Spleen (tissue), 11 donors: ENCODE data around the gene PCK2. TPM values are rescaled to one million over a fixed set of nuclear protein-coding genes. Genes with fewer than 3 reads are reported as not detected.

Experiments
- DNase-seq: peaks from one replicate; pipeline ENCODE4 v3.0.0-alpha.2; 2020
- H3K27ac ChIP-seq, 8 donors: fragments of 200-600 bp; sonication (generic) in 7 of 8; 1 replicate in 4 of 8; 2 replicates in 4 of 8; pipeline versions ENCODE4 v1.5.0 to v1.8.0; 2016 to 2021; ENCODE audit warnings: inconsistent platforms in 4 of 8, mild to moderate bottlenecking in 4 of 8, moderate library complexity in 1 of 8
- H3K27me3 ChIP-seq, 7 donors: fragments of 200-600 bp; sonication (generic) in 6 of 7; replicated peaks in 1 of 7; 1 replicate in 4 of 7; 2 replicates in 3 of 7; pipeline versions ENCODE4 v1.5.0 to v1.8.0; 2016 to 2021; ENCODE audit warnings: inconsistent platforms in 3 of 7, mild to moderate bottlenecking in 1 of 7
- H3K36me3 ChIP-seq, 6 donors: fragments of 200-600 bp; sonication (generic) in 5 of 6; 1 replicate in 4 of 6; 2 replicates in 2 of 6; pipeline versions ENCODE4 v1.5.0 to v1.8.0; 2016 to 2021; ENCODE audit warnings: inconsistent platforms in 2 of 6
- H3K4me1 ChIP-seq, 6 donors: fragments of 200-600 bp; sonication (generic) in 5 of 6; 1 replicate in 3 of 6; 2 replicates in 3 of 6; pipeline versions ENCODE4 v1.5.0 to v1.8.0; 2016 to 2021; ENCODE audit warnings: inconsistent platforms in 3 of 6
- H3K4me3 ChIP-seq, 8 donors: fragments of 200-600 bp; sonication (generic) in 7 of 8; 1 replicate in 4 of 8; 2 replicates in 4 of 8; pipeline versions ENCODE4 v1.5.0 to v1.8.0; 2016 to 2021; ENCODE audit warnings: inconsistent platforms in 4 of 8, mild to moderate bottlenecking in 4 of 8, moderate library complexity in 2 of 8
- H3K9me3 ChIP-seq, 8 donors: fragments of 200-600 bp; sonication (generic) in 7 of 8; 1 replicate in 4 of 8; 2 replicates in 4 of 8; pipeline versions ENCODE4 v1.5.0 to v1.8.0; 2016 to 2021; ENCODE audit warnings: inconsistent platforms in 4 of 8
- POLR2A ChIP-seq, 3 donors: fragments of 450-650 bp; IDR thresholded peaks; one replicate each; pipeline ENCODE4 v1.5.1; 2017; ENCODE audit warnings: antibody characterized with exemption in 3 of 3, mild to moderate bottlenecking in 1 of 3
- POLR2AphosphoS5 ChIP-seq, 3 donors: sonication (generic); formaldehyde crosslinking; IDR thresholded peaks; one replicate each; pipeline ENCODE4 v1.5.1; 2017; ENCODE audit warnings: antibody characterized with exemption in 3 of 3
- WGBS, 5 donors: extraction: QIAGEN DNeasy Blood & Tissue Kit in 3 of 5; methylation state at CpG; one replicate each; pipeline versions ENCODE4 v1.1.5 to v1.1.7; 2013 to 2018; 5-methylcytosine and 5-hydroxymethylcytosine counted together
- intact Hi-C: fragments of 100-400 bp; cut with DNase I; formaldehyde crosslinking; loops from one replicate; pipeline ENCODE4 v1.15.0; 2023; ENCODE audit warnings: low total_unique reads
- polyA plus RNA-seq, 3 donors: library from polyadenylated mRNA; stranded (reverse); fragments of 200-250 nt; gene quantifications; one replicate each; pipeline ENCODE4 v1.2.1, GENCODE V29; 2013
- total RNA-seq, 7 donors: library from RNA; depleted of rRNA in 3 of 7; stranded (reverse); fragments of >200 nt in 3 of 7; fragmentation: NEBNext Ultra II Directional in 4 of 7; extraction: Animal tissue kit (Norgen Biotek cat#: 25700) in 4 of 7; gene quantifications; one replicate each; pipeline versions ENCODE4 v1.1.0 to v1.2.1, GENCODE V29; 2016 to 2021
- TF ChIP-seq, protein P1 (sequence below), 11 experiments: fragments of 200-600 bp in 7 of 11; fragments of 450-650 bp in 4 of 11; sonication (generic) in 4 of 11; IDR thresholded peaks in 8 of 11; conservative IDR thresholded peaks in 3 of 11; 1 replicate in 7 of 11; 2 replicates in 4 of 11; pipeline versions ENCODE4 v1.4.0 to v1.8.0; 2016 to 2021; ENCODE audit warnings: antibody characterized with exemption in 11 of 11, inconsistent platforms in 4 of 11, mild to moderate bottlenecking in 1 of 11
- donor health status: healthy with polysubstance abuse.
- donor health status: DM: no; HTN: no; CAD: no; lungs with moderate emphysema.
- donor health status: DM: no; HTN: no; CAD: no.
- donor health status: Bipolar disorder and iron deficiency.
- donor health status: healthy.
- donor health status: DM: no; HTN: no; CAD: no.
- donor health status: DM: yes; HTN: yes; CAD: no.

PCK2 gene
- total and polyA plus RNA-seq, 10 donors, result 25.3 to 52.3 (median 33.8) TPM

DNA sequence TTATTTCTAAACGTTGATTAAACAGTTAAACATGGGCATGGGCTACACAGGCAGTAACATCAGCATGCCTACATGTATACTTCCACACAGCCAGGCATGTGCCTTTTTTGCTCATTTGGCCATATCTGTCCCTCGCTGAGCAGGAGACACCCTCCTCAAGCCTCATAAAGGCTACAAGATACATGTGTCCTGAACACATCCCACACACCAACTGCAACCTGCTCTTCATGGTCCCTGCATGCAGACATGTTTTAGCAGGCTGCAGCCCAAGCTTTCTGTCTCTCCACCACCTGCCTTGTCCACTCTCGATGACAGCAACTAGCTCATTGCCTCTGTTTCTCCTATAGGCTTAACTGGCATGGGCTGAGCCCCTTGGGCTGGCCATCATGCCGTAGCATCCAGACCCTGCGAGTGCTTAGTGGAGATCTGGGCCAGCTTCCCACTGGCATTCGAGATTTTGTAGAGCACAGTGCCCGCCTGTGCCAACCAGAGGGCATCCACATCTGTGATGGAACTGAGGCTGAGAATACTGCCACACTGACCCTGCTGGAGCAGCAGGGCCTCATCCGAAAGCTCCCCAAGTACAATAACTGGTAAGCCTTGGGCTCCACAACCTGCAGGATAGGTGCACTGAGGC lies 2.6 kb downstream of the PCK2 start:
- no peak overlapping the region for H3K4me3 ChIP-seq
- peaks cover 0 to 52% (median 36%) of the 10 kb centered on the region in 6 donors for H3K36me3 ChIP-seq
- H3K9me3 ChIP-seq, result no peaks in the 10 kb centered on the region
- H3K4me1 ChIP-seq, result peaks cover 10 to 48% (median 27%) of the 10 kb centered on the region in 6 donors
- 91 to 97% (median 96%) methylated on average over 8 of the region's 8 CpGs for WGBS, 5 donors
- no peak for TF ChIP-seq POLR2AphosphoS5 (IDR thresholded peaks at IDR 0.05)
- TF ChIP-seq, protein P1, sequence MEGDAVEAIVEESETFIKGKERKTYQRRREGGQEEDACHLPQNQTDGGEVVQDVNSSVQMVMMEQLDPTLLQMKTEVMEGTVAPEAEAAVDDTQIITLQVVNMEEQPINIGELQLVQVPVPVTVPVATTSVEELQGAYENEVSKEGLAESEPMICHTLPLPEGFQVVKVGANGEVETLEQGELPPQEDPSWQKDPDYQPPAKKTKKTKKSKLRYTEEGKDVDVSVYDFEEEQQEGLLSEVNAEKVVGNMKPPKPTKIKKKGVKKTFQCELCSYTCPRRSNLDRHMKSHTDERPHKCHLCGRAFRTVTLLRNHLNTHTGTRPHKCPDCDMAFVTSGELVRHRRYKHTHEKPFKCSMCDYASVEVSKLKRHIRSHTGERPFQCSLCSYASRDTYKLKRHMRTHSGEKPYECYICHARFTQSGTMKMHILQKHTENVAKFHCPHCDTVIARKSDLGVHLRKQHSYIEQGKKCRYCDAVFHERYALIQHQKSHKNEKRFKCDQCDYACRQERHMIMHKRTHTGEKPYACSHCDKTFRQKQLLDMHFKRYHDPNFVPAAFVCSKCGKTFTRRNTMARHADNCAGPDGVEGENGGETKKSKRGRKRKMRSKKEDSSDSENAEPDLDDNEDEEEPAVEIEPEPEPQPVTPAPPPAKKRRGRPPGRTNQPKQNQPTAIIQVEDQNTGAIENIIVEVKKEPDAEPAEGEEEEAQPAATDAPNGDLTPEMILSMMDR (IDR thresholded peaks at IDR 0.05 in 8 of 11, conservative IDR thresholded peaks at IDR 0.05 in 3 of 11), result no peak
- no peak for TF ChIP-seq POLR2A (IDR thresholded peaks at IDR 0.05)
- DNase-seq, result peak; percentile 36
- intact Hi-C loops, result no loop called here
- no peaks in the 10 kb centered on the region for H3K27me3 ChIP-seq
- peak overlapping the region in 3 of 8 donors; percentile 97 to 100 (median 99) for H3K27ac ChIP-seq

DNA sequence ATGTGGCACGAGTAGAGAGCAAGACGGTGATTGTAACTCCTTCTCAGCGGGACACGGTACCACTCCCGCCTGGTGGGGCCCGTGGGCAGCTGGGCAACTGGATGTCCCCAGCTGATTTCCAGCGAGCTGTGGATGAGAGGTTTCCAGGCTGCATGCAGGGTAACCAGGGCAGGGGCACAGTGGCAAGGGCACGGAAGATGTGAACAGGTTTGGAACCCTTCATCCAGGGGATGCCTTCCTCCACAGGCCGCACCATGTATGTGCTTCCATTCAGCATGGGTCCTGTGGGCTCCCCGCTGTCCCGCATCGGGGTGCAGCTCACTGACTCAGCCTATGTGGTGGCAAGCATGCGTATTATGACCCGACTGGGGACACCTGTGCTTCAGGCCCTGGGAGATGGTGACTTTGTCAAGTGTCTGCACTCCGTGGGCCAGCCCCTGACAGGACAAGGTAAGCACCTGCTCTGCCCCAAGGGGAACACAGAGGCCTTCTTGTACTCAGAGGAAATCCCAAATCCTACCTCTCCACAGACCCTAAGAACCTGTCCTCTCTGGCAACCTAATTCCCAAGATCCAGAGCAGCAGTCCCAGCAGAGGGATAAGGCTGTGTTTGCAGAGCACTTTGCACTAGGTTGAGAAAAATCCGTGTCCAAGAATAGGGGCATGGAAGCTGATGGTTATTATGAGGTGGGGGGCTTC lies 4.3 kb downstream of the PCK2 start:
- Histone ChIP-seq H3K27me3 (no peaks in the 10 kb centered on the region), H3K9me3 (no peaks in the 10 kb centered on the region), H3K4me1 (peaks cover 9 to 37% (median 21%) of the 10 kb centered on the region in 6 donors), H3K27ac (no peak overlapping the region), H3K4me3 (no peak overlapping the region), H3K36me3 (peaks cover 0 to 69% (median 45%) of the 10 kb centered on the region in 6 donors)
- intact Hi-C loops, result no loop called here
- peak; percentile 64 for DNase-seq
- TF ChIP-seq, protein P1 (IDR thresholded peaks at IDR 0.05 in 8 of 11, conservative IDR thresholded peaks at IDR 0.05 in 3 of 11), result no peak
- no peak for TF ChIP-seq POLR2A (IDR thresholded peaks at IDR 0.05)
- no peak for TF ChIP-seq POLR2AphosphoS5 (IDR thresholded peaks at IDR 0.05)
- WGBS, 5 donors, result 94 to 98% (median 96%) methylated on average over 16 of the region's 16 CpGs

- TF ChIP-seq POLR2A (IDR thresholded peaks at IDR 0.05) (no peak), POLR2AphosphoS5 (IDR thresholded peaks at IDR 0.05) (no peak)
- TF ChIP-seq, protein P1 (IDR thresholded peaks at IDR 0.05 in 8 of 11, conservative IDR thresholded peaks at IDR 0.05 in 3 of 11), result no peak
- H3K4me1 ChIP-seq, result peaks cover 6 to 31% (median 15%) of the 10 kb centered on the region in 6 donors
- H3K9me3 ChIP-seq, result no peaks in the 10 kb centered on the region
- H3K27me3 ChIP-seq, result no peaks in the 10 kb centered on the region
- DNase-seq, result peak; percentile 74
- H3K4me3 ChIP-seq, result no peak overlapping the region
- intact Hi-C loops, result no loop called here
- 92 to 96% (median 94%) methylated on average over 10 to 17 of the region's 17 CpGs for WGBS, 5 donors
- peaks cover 0 to 77% (median 52%) of the 10 kb centered on the region in 6 donors for H3K36me3 ChIP-seq
- no peak overlapping the region for H3K27ac ChIP-seq
Observed at GRCh38 chr14:24098927-24099813, 5.1 kb downstream of the PCK2 start.
